GM18870 (cell line): ENCODE results near the gene APLNR.
"Not testable (repeated sequence)": the region's sequence is repeated elsewhere in the genome, so short reads cannot be mapped to it uniquely, and the experiment has no call there.

Source experiments
- ATAC-seq: cut with Tn5 transposase; IDR thresholded peaks from one replicate; pipeline ENCODE4 v1.9.1; 2021; ENCODE audit warnings: moderate library complexity; ENCODE audit not compliant: unreplicated experiment

The APLNR gene

GRCh38 chr11:57237204-57237681 lies at the start of gene APLNR:
APLNR (minus strand) TSS chr11:57237250; CDS start chr11:57237004, 246 bp downstream.
- ATAC-seq: no peak

- no peak for ATAC-seq
Observed at GRCh38 chr11:57283231-57283990, 46.4 kb upstream of the APLNR start.

GRCh38 chr11:57281546-57281945 lies 44.5 kb upstream of the APLNR start:
- ATAC-seq: not testable (repeated sequence)

- ATAC-seq: no peak
Observed at GRCh38 chr11:57279116-57279515, 42.1 kb upstream of the APLNR start.

GRCh38 chr11:57278721-57279095 lies 41.7 kb upstream of the APLNR start:
- no peak for ATAC-seq

- ATAC-seq: peak; percentile 83
Observed at GRCh38 chr11:57277845-57278720, 41.0 kb upstream of the APLNR start.

GRCh38 chr11:57276971-57277675 lies 40.1 kb upstream of the APLNR start:
- no peak for ATAC-seq

GRCh38 chr11:57276169-57276970 lies 39.3 kb upstream of the APLNR start:
- ATAC-seq: no peak

- ATAC-seq: no peak
Observed at GRCh38 chr11:57275582-57275981, 38.5 kb upstream of the APLNR start.

GRCh38 chr11:57274904-57275498 lies 38.0 kb upstream of the APLNR start:
- ATAC-seq: no peak

GRCh38 chr11:57273448-57274058 lies 36.5 kb upstream of the APLNR start:
- no peak for ATAC-seq

- no peak for ATAC-seq
Observed at GRCh38 chr11:57269571-57270021, 32.5 kb upstream of the APLNR start.

- ATAC-seq: no peak
Observed at GRCh38 chr11:57266157-57266556, 29.1 kb upstream of the APLNR start.

GRCh38 chr11:57263351-57263750 lies 26.3 kb upstream of the APLNR start:
- ATAC-seq: no peak

- no peak for ATAC-seq
Observed at GRCh38 chr11:57262157-57262556, 25.1 kb upstream of the APLNR start.

GRCh38 chr11:57260937-57261783 lies 24.1 kb upstream of the APLNR start:
- peak; percentile 65 for ATAC-seq

- no peak for ATAC-seq
Observed at GRCh38 chr11:57256119-57256518, 19.1 kb upstream of the APLNR start.

GRCh38 chr11:57255618-57256017 lies 18.6 kb upstream of the APLNR start:
- ATAC-seq: no peak

GRCh38 chr11:57254631-57255030 lies 17.6 kb upstream of the APLNR start:
- no peak for ATAC-seq
